Measurements from ENCODE around the gene ECPAS. TPM values are rescaled to one million over a fixed set of nuclear protein-coding genes. Genes with fewer than 3 reads are reported as not detected.

ECPAS gene, protein sequence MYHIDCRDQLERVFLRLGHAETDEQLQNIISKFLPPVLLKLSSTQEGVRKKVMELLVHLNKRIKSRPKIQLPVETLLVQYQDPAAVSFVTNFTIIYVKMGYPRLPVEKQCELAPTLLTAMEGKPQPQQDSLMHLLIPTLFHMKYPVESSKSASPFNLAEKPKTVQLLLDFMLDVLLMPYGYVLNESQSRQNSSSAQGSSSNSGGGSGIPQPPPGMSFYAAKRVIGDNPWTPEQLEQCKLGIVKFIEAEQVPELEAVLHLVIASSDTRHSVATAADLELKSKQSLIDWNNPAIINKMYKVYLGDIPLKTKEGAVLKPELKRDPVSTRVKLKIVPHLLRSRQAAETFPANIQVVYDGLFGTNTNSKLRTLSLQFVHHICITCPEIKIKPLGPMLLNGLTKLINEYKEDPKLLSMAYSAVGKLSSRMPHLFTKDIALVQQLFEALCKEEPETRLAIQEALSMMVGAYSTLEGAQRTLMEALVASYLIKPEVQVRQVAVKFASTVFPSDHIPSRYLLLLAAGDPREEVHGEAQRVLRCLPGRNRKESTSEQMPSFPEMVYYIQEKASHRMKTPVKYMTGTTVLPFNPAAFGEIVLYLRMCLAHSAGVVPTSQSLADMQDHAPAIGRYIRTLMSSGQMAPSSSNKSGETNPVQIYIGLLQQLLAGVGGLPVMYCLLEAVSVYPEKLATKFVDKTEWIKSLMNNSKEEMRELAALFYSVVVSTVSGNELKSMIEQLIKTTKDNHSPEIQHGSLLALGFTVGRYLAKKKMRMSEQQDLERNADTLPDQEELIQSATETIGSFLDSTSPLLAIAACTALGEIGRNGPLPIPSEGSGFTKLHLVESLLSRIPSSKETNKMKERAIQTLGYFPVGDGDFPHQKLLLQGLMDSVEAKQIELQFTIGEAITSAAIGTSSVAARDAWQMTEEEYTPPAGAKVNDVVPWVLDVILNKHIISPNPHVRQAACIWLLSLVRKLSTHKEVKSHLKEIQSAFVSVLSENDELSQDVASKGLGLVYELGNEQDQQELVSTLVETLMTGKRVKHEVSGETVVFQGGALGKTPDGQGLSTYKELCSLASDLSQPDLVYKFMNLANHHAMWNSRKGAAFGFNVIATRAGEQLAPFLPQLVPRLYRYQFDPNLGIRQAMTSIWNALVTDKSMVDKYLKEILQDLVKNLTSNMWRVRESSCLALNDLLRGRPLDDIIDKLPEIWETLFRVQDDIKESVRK (N-terminal part only)
- 56.9 and 81.3 TPM in 2 replicates for total RNA-seq (ENCODE audit: low replicate concordance)

DNA sequence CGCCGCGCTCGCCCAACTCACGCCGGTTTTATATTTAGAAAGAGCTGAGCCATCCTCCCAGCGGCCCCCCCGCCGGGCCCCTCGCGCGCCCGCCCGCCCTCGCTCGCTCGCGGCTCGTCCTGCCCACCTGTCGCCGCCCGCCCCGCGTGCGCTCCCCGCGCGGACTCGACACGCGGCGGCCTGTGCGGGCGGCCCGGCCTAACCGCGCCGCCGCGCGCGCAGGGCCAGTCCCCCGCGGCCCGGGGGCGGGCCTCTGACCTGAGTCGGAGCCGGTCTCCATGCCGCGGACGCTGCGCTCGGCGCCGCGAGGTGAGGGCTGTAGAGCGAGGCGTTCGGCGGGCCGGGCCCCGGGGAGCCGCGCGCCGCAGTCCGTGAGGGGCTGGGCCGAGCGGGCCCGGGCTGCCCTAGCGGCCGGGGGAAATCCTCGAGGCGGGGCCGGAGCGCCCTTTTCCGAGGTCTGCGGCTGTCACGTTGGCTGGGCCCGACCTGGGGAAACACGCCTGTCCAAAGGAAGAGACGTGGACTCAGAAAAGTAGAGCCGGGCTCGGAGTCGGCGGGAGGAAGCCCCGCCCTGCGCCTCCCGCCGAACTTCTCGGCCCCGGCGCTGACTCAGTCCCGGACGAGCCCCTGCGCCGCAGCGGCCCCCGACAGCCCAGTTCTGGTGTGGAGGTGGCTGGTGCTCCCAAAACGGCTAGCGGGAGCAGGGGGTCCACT lies at the start of gene ECPAS:
Gene ECPAS, minus strand, starts transcription at position 526 of the 714 bp plus-strand sequence. CDS start 11,465 bp downstream, outside the sequence.

DNA sequence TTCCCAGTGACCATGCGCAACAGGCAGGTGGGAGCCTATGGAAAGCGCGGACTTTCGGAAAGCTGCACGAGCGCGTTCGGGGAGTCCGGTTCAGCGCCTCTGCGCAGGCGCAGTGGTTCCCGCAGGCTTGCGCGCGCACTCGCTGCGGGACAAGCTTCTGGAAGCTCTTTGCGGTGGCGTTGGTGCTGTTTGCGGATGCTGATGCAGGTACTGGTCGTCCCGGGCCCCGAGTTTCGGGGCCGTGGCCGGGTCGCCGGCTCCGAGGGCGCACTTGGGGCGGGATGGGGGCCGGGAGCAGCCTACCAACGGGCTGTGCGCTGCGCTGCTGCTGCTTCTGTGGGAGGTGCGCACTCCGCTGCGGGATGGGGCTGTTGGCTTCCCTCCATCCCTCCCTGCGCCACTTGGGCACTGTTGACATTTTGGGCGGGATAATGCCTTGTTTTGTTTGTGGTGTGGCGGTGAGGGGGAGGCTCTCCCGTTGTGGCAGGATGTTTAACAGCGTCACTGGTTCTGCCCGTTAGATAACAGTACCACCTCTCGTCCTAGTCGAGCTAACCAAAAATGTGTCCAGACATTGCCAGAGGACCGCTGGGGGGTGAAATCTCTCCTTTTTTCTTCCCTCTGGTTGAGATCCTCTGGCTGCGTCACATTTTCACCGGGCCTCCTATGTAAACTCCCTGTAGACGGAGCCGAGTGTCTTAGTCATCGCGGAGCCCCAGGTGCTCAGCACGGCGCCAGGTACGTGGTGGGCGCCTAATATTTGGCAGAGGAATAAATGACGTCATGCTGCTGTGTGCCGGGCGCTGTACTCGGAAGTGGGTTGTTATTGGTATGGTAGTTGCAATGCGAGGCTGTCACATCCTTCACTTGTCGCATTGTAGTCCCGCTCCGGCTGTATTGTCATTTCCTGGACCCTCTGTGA lies 41.1 kb upstream of the ECPAS start, which contains the start of gene ZNF483:
Gene ZNF483, plus strand, starts transcription at position 124 of the 922 bp plus-strand sequence. CDS start 2,217 bp downstream, outside the sequence.

DNA sequence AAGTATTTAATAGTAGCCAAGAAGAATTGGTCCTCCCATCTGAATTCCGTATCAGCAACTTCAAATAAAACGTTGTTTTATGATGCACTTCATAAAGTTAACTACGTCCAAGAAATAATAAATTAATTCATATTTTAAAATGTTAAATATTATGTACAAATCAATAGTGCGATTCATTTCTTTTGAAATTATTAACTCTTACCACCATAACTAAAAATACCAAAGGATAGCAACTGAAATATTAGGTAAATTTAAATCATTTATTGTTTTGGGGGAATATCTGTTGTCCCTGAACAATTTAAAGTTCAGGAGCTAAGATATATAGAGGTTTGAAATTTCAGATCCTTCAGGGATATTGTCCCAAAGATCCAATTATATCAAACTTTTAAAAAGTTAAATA lies 154.1 kb downstream of the ECPAS start, which contains the start of gene OR2K2:
Gene OR2K2, minus strand, starts transcription at position 101 of the 400 bp plus-strand sequence. CDS start 1,791 bp downstream, outside the sequence.

Other genes with a start within 250 kb of the ECPAS start
- gene OR2K2, start 154.2 kb downstream of the ECPAS start, total RNA-seq (ENCODE audit: low replicate concordance) = not detected in 2 replicates
- gene ZNF483, start 40.8 kb upstream of the ECPAS start, total RNA-seq (ENCODE audit: low replicate concordance) = 0.60 and 2.3 TPM in 2 replicates
- gene PTGR1, start 115.3 kb upstream of the ECPAS start, total RNA-seq (ENCODE audit: low replicate concordance) = 37.2 and 52.6 TPM in 2 replicates
- 1.9 and 4.9 TPM in 2 replicates for gene DNAJC25, start 147.0 kb upstream of the ECPAS start, total RNA-seq (ENCODE audit: low replicate concordance)
- 19.4 and 48.6 TPM in 2 replicates for gene GNG10, start 177.2 kb upstream of the ECPAS start, total RNA-seq (ENCODE audit: low replicate concordance)